ENCODE results near the gene NDUFS2. TPM values are rescaled to one million over a fixed set of nuclear protein-coding genes. Genes with fewer than 3 reads are reported as not detected.

NDUFS2 gene
- total and polyA plus RNA-seq, 9 of the 15 experiments (the other 6 are each of a cell fraction or from before 2014, with no cell fraction given), result 70.0 to 176 (median 141) TPM

DNA sequence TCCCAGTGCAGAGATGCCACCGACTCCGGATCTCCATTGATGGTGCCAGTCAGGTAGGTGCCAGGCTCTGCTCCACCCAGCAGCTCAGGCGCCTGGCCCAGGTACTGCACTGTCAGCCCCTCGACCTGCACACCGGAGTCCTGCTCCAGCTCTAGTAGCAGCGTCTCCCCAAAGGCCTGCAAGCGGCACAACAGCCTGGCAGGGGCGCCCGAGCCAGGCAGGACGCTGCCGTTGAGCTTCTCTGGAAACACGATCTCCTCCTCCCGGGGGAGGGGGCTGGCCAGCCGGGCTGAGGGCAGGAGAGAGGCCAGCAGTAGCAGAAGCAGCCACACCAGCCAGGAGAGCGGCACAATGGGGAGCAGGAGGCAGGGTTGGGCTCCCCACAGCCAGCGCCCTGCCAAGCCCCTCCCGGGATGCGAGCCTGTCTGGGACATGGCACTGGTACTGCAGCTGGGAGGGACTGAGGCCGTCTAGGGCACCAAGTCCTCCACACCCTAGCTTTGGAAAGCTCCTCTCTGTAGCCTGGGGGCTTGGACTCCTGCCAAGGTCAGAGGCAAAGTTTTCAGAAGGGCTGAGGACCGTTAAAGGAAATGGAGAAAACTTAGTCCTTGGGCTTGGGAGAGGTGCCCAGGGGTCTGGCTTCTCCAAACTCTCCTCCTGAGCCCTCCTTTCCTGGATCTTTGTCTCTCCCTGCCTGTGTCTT lies 3.8 kb upstream of the NDUFS2 start:
- H3K4me1 ChIP-seq (replicated peaks in 1 of 2; ENCODE audit: control insufficient read depth in 2 of 2, insufficient read depth in 2 of 2, low read length in 2 of 2), result peaks cover 56 to 61% of the 10 kb centered on the region in 2 experiments
- BruUV-seq (replicated peaks), result TSS peak; percentile 63
- DNase-seq (ENCODE audit: extremely low read depth in 1 of 4, low spot score in 3 of 4) (peak in 1 of 4 experiments; percentile 56), ATAC-seq (no peak), FAIRE-seq (peak; percentile 35)
- H3K36me3 ChIP-seq (ENCODE audit: control insufficient read depth, insufficient read depth, low read length), result peaks cover 2% of the 10 kb centered on the region; the same call in 1 of the 3 replicates
- WGBS (ENCODE audit: insufficient coverage, low coverage, missing lambda C conversion rate), result 60% methylated on average over 14 of the region's 20 CpGs
- H3K27ac ChIP-seq (ENCODE audit: extremely low read depth, low read depth, low read length), result peak overlapping the region; percentile 99
- H3K4me3 ChIP-seq, result no peak overlapping the region
- peaks cover 14% of the 10 kb centered on the region for H3K79me2 ChIP-seq (ENCODE audit: control insufficient read depth, insufficient read depth, low read length)
- in situ Hi-C loops (cut with MboI) (no loop called here), intact Hi-C loops (cut with micrococcal nuclease) (no loop called here)
- H4K20me1 ChIP-seq (replicated peaks; ENCODE audit: control insufficient read depth, insufficient read depth, low read length), result no peaks in the 10 kb centered on the region
- CTCF ChIA-PET (ENCODE audit: low intra/inter-chr PET ratio), result no interaction called here
- H3K9me1 ChIP-seq (ENCODE audit: control insufficient read depth, insufficient read depth, low read length), result no peaks in the 10 kb centered on the region
- TF ChIP-seq ZNF695 (CRISPR knock-in tag; IDR thresholded peaks at IDR 0.05) (no peak), ZNF696 (CRISPR knock-in tag; conservative IDR thresholded peaks at IDR 0.05) (no peak), NFIC (IDR thresholded peaks at IDR 0.05) (peak; percentile 90), RBFOX2 (IDR thresholded peaks at IDR 0.05; ENCODE audit: low read depth, low read length) (peak; percentile 57; the same call in 1 of the 2 replicates), ZNF316 (IDR thresholded peaks at IDR 0.05) (no peak)
- peak overlapping the region; percentile 83 to 85; a peak in 3 of 4 replicates for H3K9ac ChIP-seq (ENCODE audit: insufficient read depth in 1 of 2, low read depth in 2 of 2, low read length in 2 of 2)
- no peaks in the 10 kb centered on the region for H3K9me3 ChIP-seq (replicated peaks; ENCODE audit: control insufficient read depth, insufficient read depth, low read depth, low read length)
- POLR2A ChIA-PET, result interaction anchor here (0.6 to 1.2 kb wide), 6 partner anchors 12 to 191 kb away, joined by 3 to 5 read pairs (median 3); partner anchors contain the start of genes DEDD and PPOX
- H2AFZ ChIP-seq (ENCODE audit: low read depth, low read length), result peak overlapping the region; percentile 97
- H3K27me3 ChIP-seq (ENCODE audit: control insufficient read depth in 2 of 2, insufficient read depth in 2 of 2, low read length in 2 of 2), result no peaks in the 10 kb centered on the region
- peak overlapping the region; percentile 59 for H3K4me2 ChIP-seq (ENCODE audit: insufficient read depth, low read length)
